Retinal pigment epithelial cell (primary cell): ENCODE data around the gene STAG2.
A peak's percentile ranks its signal among the peaks of the same experiment; 100 is the strongest.

Experiments used
- DNase-seq: peaks from one replicate; pipeline ENCODE4 v3.0.0-alpha.2; 2010; ENCODE audit warnings: low read depth
- H3K4me3 ChIP-seq: 2 replicates; pipeline ENCODE4 v1.5.1; 2011; ENCODE audit warnings: mild to moderate bottlenecking, low read length, control low read depth, moderate library complexity
- CTCF ChIP-seq: conservative IDR thresholded peaks from 2 replicates; pipeline ENCODE4 v1.5.1; 2011; ENCODE audit warnings: low read depth, low read length, control low read depth, inconsistent platforms

Gene STAG2

GRCh38 chrX:123990169-123990568, 28.7 kb downstream of the STAG2 start:
- DNase-seq, result no peak
- no peak overlapping the region for H3K4me3 ChIP-seq
- no peak for TF ChIP-seq CTCF

- no peak overlapping the region for H3K4me3 ChIP-seq
- DNase-seq, result no peak
- TF ChIP-seq CTCF, result no peak
Observed at GRCh38 chrX:123990602-123991001, 29.1 kb downstream of the STAG2 start.

- H3K4me3 ChIP-seq, result no peak overlapping the region
- peak; percentile 14 for DNase-seq
- no peak for TF ChIP-seq CTCF
Observed at GRCh38 chrX:123993326-123993725, 31.8 kb downstream of the STAG2 start.

- H3K4me3 ChIP-seq, result no peak overlapping the region
- no peak for DNase-seq
- no peak for TF ChIP-seq CTCF
Observed at GRCh38 chrX:123993904-123994635, 32.6 kb downstream of the STAG2 start.

- TF ChIP-seq CTCF, result no peak
- no peak overlapping the region for H3K4me3 ChIP-seq
- no peak for DNase-seq
Observed at GRCh38 chrX:123994730-123995129, 33.2 kb downstream of the STAG2 start.

- no peak overlapping the region for H3K4me3 ChIP-seq
- TF ChIP-seq CTCF, result no peak
- DNase-seq, result no peak
Observed at GRCh38 chrX:124001581-124001980, 40.1 kb downstream of the STAG2 start.

GRCh38 chrX:124005228-124005627, 43.7 kb downstream of the STAG2 start:
- TF ChIP-seq CTCF, result no peak
- no peak for DNase-seq
- no peak overlapping the region for H3K4me3 ChIP-seq
